Common myeloid progenitor, CD34-positive (primary cell): ENCODE results near the gene MBTPS1.

Experiments used
- CTCF ChIA-PET: fragments of 350-600 bp; sonication (Branson Sonifier 250); formaldehyde crosslinking; loops from one replicate; lab custom pipeline; 2021; ENCODE audit warnings: antibody characterized with exemption; lab: Charles Lee
- POLR2A ChIA-PET: fragments of 350-600 bp; sonication (Branson Sonifier 250); formaldehyde crosslinking; loops from one replicate; lab custom pipeline; 2021; ENCODE audit warnings: antibody characterized with exemption; lab: Charles Lee
- DNase-seq, 3 donors: peaks; one replicate each; pipeline versions ENCODE4 v3.0.0 to v3.0.0-alpha.2; 2013
- H3K27ac ChIP-seq, 2 experiments: 1 replicate in 1 of 2; 2 replicates in 1 of 2; pipeline ENCODE4 v1.7.0; 2013; ENCODE audit warnings: inconsistent platforms in 2 of 2, low read length in 2 of 2, mild to moderate bottlenecking in 2 of 2, low read depth in 1 of 2, moderate library complexity in 1 of 2; ENCODE audit not compliant: severe bottlenecking in 2 of 2, insufficient read depth in 1 of 2, poor library complexity in 1 of 2
- H3K27me3 ChIP-seq, 5 experiments: replicated peaks in 2 of 5; 1 replicate in 3 of 5; 2 replicates in 2 of 5; pipeline versions ENCODE4 v1.6.1 to v1.7.0; 2013; ENCODE audit warnings: low read length in 4 of 5, mild to moderate bottlenecking in 2 of 5, moderate library complexity in 2 of 5, inconsistent platforms in 1 of 5; ENCODE audit not compliant: insufficient read depth in 5 of 5, control insufficient read depth in 4 of 5
- H3K36me3 ChIP-seq, 4 experiments: 1 replicate in 2 of 4; 2 replicates in 2 of 4; pipeline versions ENCODE4 v1.6.1 to v1.7.0; 2013; ENCODE audit warnings: low read length in 3 of 4, control low read depth in 1 of 4, mild to moderate bottlenecking in 1 of 4; ENCODE audit not compliant: control insufficient read depth in 4 of 4, insufficient read depth in 4 of 4
- H3K4me1 ChIP-seq, 4 experiments: 1 replicate in 3 of 4; 2 replicates in 1 of 4; pipeline versions ENCODE4 v1.6.1 to v1.7.1; 2013; ENCODE audit warnings: low read length in 3 of 4, mild to moderate bottlenecking in 3 of 4, control low read depth in 1 of 4, inconsistent platforms in 1 of 4, moderate library complexity in 1 of 4; ENCODE audit not compliant: control insufficient read depth in 4 of 4, insufficient read depth in 4 of 4; ENCODE audit errors: control extremely low read depth in 1 of 4
- H3K4me3 ChIP-seq, 7 experiments: 1 replicate in 4 of 7; 2 replicates in 3 of 7; pipeline versions ENCODE4 v1.5.1 to v1.7.0; 2013; ENCODE audit warnings: mild to moderate bottlenecking in 7 of 7, low read length in 6 of 7, moderate library complexity in 6 of 7, inconsistent platforms in 2 of 7, low read depth in 2 of 7, control low read depth in 1 of 7; ENCODE audit not compliant: insufficient read depth in 4 of 7, control insufficient read depth in 1 of 7; ENCODE audit errors: extremely low read depth in 1 of 7
- H3K9me3 ChIP-seq, 5 experiments: 1 replicate in 4 of 5; 2 replicates in 1 of 5; pipeline versions ENCODE4 v1.6.1 to v1.7.1; 2013; ENCODE audit warnings: low read length in 4 of 5, mild to moderate bottlenecking in 2 of 5, inconsistent platforms in 1 of 5, low read depth in 1 of 5, moderate library complexity in 1 of 5; ENCODE audit not compliant: control insufficient read depth in 4 of 5, insufficient read depth in 2 of 5; ENCODE audit errors: control extremely low read depth in 1 of 5
- WGBS: methylation state at CpG from one replicate; pipeline ENCODE4 v1.1.5; 2013; ENCODE audit not compliant: insufficient coverage; 5-methylcytosine and 5-hydroxymethylcytosine counted together

Gene MBTPS1

DNA sequence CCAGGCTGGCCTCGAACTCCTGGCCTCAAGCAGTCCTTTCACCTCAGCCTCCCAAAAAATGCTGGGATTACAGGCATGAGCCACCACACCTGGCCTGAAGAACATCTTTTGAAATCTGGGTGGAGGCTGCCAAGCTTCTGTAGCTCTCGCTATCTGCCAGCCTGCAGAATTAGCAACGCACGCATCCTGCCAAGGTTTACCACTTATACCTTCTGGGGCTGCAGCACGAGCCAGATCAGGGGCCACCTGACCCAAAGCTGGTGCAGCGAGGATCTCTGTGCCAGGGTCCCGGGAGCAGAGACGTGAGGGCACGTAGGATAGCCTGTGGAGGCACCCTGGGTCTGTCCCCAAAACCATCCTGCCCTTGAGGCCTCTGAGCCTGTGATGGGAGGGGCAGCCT is 96.4 kb downstream of the MBTPS1 start:
- H3K27ac ChIP-seq = no peak overlapping the region
- peaks cover 0 to 47% (median 35%) of the 10 kb centered on the region in 5 experiments for H3K9me3 ChIP-seq
- H3K27me3 ChIP-seq = peaks cover 3 to 99% (median 15%) of the 10 kb centered on the region in 5 experiments
- H3K4me3 ChIP-seq = no peak overlapping the region
- ChIA-PET CTCF (interaction anchor here (1.4 kb wide), 1 partner anchor 18 kb away, joined by 3 read pairs; no protein-coding TSS in a partner anchor), POLR2A (no interaction called here)
- H3K4me1 ChIP-seq = no peaks in the 10 kb centered on the region
- WGBS = 98% methylated on average over 9 of the region's 9 CpGs
- DNase-seq = no peak
- H3K36me3 ChIP-seq = no peaks in the 10 kb centered on the region

- Histone ChIP-seq H3K9me3 (peaks cover 0 to 47% (median 35%) of the 10 kb centered on the region in 5 experiments), H3K27ac (no peak overlapping the region), H3K4me1 (peaks cover 0 to 6% (median 1%) of the 10 kb centered on the region in 4 experiments), H3K27me3 (peaks cover 3 to 98% (median 15%) of the 10 kb centered on the region in 5 experiments), H3K36me3 (no peaks in the 10 kb centered on the region), H3K4me3 (no peak overlapping the region)
- POLR2A ChIA-PET = no interaction called here
- CTCF ChIA-PET = no interaction called here
- DNase-seq = no peak
- 100% methylated on average over 4 of the region's 4 CpGs for WGBS
These were observed 98.0 kb downstream of the MBTPS1 start for GRCh38 chr16:84018710-84019109.

- ChIA-PET CTCF (no interaction called here), POLR2A (no interaction called here)
- no peaks in the 10 kb centered on the region for H3K36me3 ChIP-seq
- peaks cover 0 to 37% (median 30%) of the 10 kb centered on the region in 5 experiments for H3K9me3 ChIP-seq
- H3K27ac ChIP-seq = no peak overlapping the region
- peaks cover 3 to 98% (median 16%) of the 10 kb centered on the region in 5 experiments for H3K27me3 ChIP-seq
- WGBS = 95% methylated on average over 12 of the region's 12 CpGs
- peaks cover 0 to 6% (median 1%) of the 10 kb centered on the region in 4 experiments for H3K4me1 ChIP-seq
- DNase-seq = no peak
- no peak overlapping the region for H3K4me3 ChIP-seq
These were observed 100.3 kb downstream of the MBTPS1 start for GRCh38 chr16:84016477-84016876.

- POLR2A ChIA-PET = no interaction called here
- H3K4me3 ChIP-seq = no peak overlapping the region
- peaks cover 3 to 98% (median 16%) of the 10 kb centered on the region in 5 experiments for H3K27me3 ChIP-seq
- CTCF ChIA-PET = no interaction called here
- H3K36me3 ChIP-seq = no peaks in the 10 kb centered on the region
- H3K27ac ChIP-seq = no peak overlapping the region
- H3K9me3 ChIP-seq = peaks cover 0 to 26% (median 21%) of the 10 kb centered on the region in 5 experiments
- DNase-seq = no peak
- peaks cover 0 to 6% (median 1%) of the 10 kb centered on the region in 4 experiments for H3K4me1 ChIP-seq
- 92% methylated on average over 11 of the region's 12 CpGs for WGBS
These were observed 101.3 kb downstream of the MBTPS1 start for GRCh38 chr16:84015399-84015798.

DNA sequence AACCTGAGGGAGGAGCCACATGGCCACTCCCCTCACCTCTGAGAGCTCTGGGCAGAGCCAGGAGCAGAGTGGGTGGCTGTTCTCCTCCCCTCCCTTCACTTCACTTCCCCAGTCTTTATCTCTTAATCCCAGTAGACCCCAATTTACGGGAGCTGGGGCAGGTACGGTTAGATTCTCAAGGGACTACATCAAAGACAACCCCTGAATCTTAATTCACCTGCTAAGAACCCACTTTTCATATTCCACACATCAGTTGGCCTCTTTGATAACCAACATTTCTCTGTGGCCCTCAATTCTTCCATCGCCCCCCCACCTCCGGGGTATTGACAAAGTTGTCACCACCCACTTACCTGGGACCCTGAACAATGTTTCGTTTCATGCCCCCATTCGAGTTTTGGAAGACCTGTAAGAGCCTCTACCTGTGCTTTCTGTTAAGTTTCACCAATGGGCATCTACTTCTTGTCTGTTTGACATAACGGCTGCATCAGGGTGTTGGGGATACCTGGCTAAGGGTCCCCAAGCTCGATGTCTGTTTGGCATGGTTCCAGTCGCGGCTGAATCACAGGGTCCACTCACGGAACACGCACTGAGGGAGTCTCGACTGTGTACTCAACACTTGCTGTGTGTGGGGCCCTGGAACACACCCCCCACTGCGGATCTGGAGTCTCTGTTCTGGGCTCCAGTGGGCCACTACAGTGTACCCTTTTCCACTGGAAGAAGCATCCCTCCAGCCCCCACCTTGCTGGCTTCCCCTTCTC is 102.0 kb downstream of the MBTPS1 start:
- CTCF ChIA-PET = interaction anchor here (0.8 kb wide), 1 partner anchor 51 kb away, joined by 6 read pairs; no protein-coding TSS in a partner anchor
- H3K4me1 ChIP-seq = peaks cover 0 to 6% (median 1%) of the 10 kb centered on the region in 4 experiments
- H3K36me3 ChIP-seq = no peaks in the 10 kb centered on the region
- POLR2A ChIA-PET = no interaction called here
- WGBS = 73% methylated on average over 14 of the region's 14 CpGs
- no peak for DNase-seq
- peaks cover 3 to 96% (median 16%) of the 10 kb centered on the region in 5 experiments for H3K27me3 ChIP-seq
- no peak overlapping the region for H3K4me3 ChIP-seq
- H3K9me3 ChIP-seq = peaks cover 0 to 19% (median 15%) of the 10 kb centered on the region in 5 experiments
- H3K27ac ChIP-seq = no peak overlapping the region

- CTCF ChIA-PET = interaction anchor here (0.6 to 0.8 kb wide), 2 partner anchors 52 to 87 kb away, joined by 3 to 6 read pairs; no protein-coding TSS in a partner anchor
- Histone ChIP-seq H3K9me3 (peaks cover 0 to 14% (median 9%) of the 10 kb centered on the region in 5 experiments), H3K36me3 (no peaks in the 10 kb centered on the region), H3K27me3 (peaks cover 3 to 97% (median 20%) of the 10 kb centered on the region in 5 experiments), H3K4me3 (no peak overlapping the region), H3K27ac (no peak overlapping the region), H3K4me1 (peaks cover 0 to 6% (median 1%) of the 10 kb centered on the region in 4 experiments)
- POLR2A ChIA-PET = interaction anchor here (0.6 kb wide), 1 partner anchor 47 kb away, joined by 3 read pairs; no protein-coding TSS in a partner anchor
- DNase-seq = peak; percentile 79 to 84 (median 81)
- WGBS = 14% methylated on average over 9 of the region's 14 CpGs
These were observed 102.8 kb downstream of the MBTPS1 start for GRCh38 chr16:84013787-84014569.
